HepG2 (cell line): ENCODE results near the gene UNC5B. TPM values are rescaled to one million over a fixed set of nuclear protein-coding genes. Genes with fewer than 3 reads are reported as not detected.

Experiments used
- ATAC-seq: fragments of 200-7000 bp; cut with Tn5 transposase; 3 replicates; pipeline ENCODE4 v1.9.1; 2020; ENCODE audit warnings: mild to moderate bottlenecking, moderate library complexity
- BruUV-seq: library from RNA; stranded (reverse); fragments of 400-500 nt; replicated peaks from 2 replicates; lab custom pipeline; 2021; lab: Mats Ljungman, UMichigan
- CTCF ChIA-PET: fragments of 300-600 bp; formaldehyde crosslinking; extraction: SDS; loops from one replicate; lab custom pipeline; 2021; ENCODE audit warnings: low total read pairs, inconsistent platforms, low intra/inter-chr PET ratio; lab: Yijun Ruan, JAX
- POLR2A ChIA-PET: fragments of 350-600 bp; sonication (Branson Sonifier 250); formaldehyde crosslinking; loops from one replicate; lab custom pipeline; 2020; ENCODE audit warnings: antibody characterized with exemption, inconsistent platforms; lab: Yijun Ruan, JAX
- DNase-seq: peaks from one replicate; pipeline ENCODE4 v3.0.0-alpha.2; 2015; ENCODE audit warnings: low spot score
- FAIRE-seq: peaks from 3 replicates; lab custom pipeline; 2011; peaks lifted over from hg19 to GRCh38; lab: Jason Lieb, UNC
- H2AFZ ChIP-seq: one replicate; pipeline ENCODE4 v1.6.1; 2011; ENCODE audit warnings: low read length, inconsistent platforms
- H3K27ac ChIP-seq: fragments of 300-600 bp; 3 replicates; pipeline ENCODE4 v1.8.0; 2011; ENCODE audit warnings: mixed run types, mild to moderate bottlenecking, mixed read lengths, low read length, inconsistent platforms; ENCODE audit not compliant: insufficient read depth; ENCODE audit errors: extremely low read length
- H3K27me3 ChIP-seq, 2 experiments: fragments of 200-600 bp in 1 of 2; 2 replicates in 1 of 2; 3 replicates in 1 of 2; pipeline versions ENCODE4 v1.6.0 to v1.8.0; 2011; ENCODE audit warnings: low read length in 2 of 2, mild to moderate bottlenecking in 2 of 2, moderate library complexity in 2 of 2, inconsistent platforms in 1 of 2; ENCODE audit not compliant: insufficient read depth in 2 of 2, control insufficient read depth in 1 of 2
- H3K36me3 ChIP-seq, 2 experiments: fragments of 200-600 bp in 1 of 2; replicated peaks in 1 of 2; 2 replicates in 1 of 2; 3 replicates in 1 of 2; pipeline versions ENCODE4 v1.5.1 to v1.8.0; 2011; ENCODE audit warnings: low read length in 2 of 2, inconsistent platforms in 1 of 2; ENCODE audit not compliant: insufficient read depth in 2 of 2, control insufficient read depth in 1 of 2
- H3K4me1 ChIP-seq: 2 replicates; pipeline ENCODE4 v1.5.1; 2012; ENCODE audit warnings: low read length, inconsistent platforms; ENCODE audit not compliant: insufficient read depth
- H3K4me2 ChIP-seq: 2 replicates; pipeline ENCODE4 v1.6.0; 2011; ENCODE audit warnings: low read depth, low read length, inconsistent platforms
- H3K4me3 ChIP-seq, 3 experiments: fragments of 200-600 bp in 1 of 3; sonication (generic), shearing (Covaris generic) in 1 of 3; replicated peaks in 1 of 3; 2 replicates each; pipeline ENCODE4 v1.5.1; 2011 to 2016; ENCODE audit warnings: low read length in 3 of 3, inconsistent platforms in 2 of 3, low read depth in 2 of 3, mild to moderate bottlenecking in 2 of 3, control low read depth in 1 of 3, mixed read lengths in 1 of 3; ENCODE audit not compliant: insufficient read depth in 1 of 3
- H3K79me2 ChIP-seq: one replicate; pipeline ENCODE4 v1.6.1; 2011; ENCODE audit warnings: low read length, inconsistent platforms; ENCODE audit not compliant: insufficient read depth
- H3K9ac ChIP-seq: 2 replicates; pipeline ENCODE4 v1.6.0; 2011; ENCODE audit warnings: mild to moderate bottlenecking, low read depth, low read length, inconsistent platforms; ENCODE audit not compliant: insufficient read depth
- H3K9me3 ChIP-seq: 2 replicates; pipeline ENCODE4 v1.5.1; 2012; ENCODE audit warnings: mild to moderate bottlenecking, low read length
- H4K20me1 ChIP-seq: 2 replicates; pipeline ENCODE4 v1.6.0; 2011; ENCODE audit warnings: inconsistent platforms, mild to moderate bottlenecking, low read length, moderate library complexity; ENCODE audit not compliant: insufficient read depth
- CEBPG ChIP-seq: IDR thresholded peaks from 2 replicates; pipeline ENCODE4 v1.6.1; 2016
- KDM5B ChIP-seq: sonication (generic); formaldehyde crosslinking; IDR thresholded peaks from 2 replicates; pipeline ENCODE4 v1.4.0; 2020; ENCODE audit warnings: missing genetic modification reagents, mild to moderate bottlenecking, borderline replicate concordance
- MLLT10 ChIP-seq: sonication (generic); formaldehyde crosslinking; IDR thresholded peaks from 2 replicates; pipeline ENCODE4 v1.4.0; 2020; ENCODE audit warnings: missing genetic modification reagents
- RFXAP ChIP-seq: sonication (generic); formaldehyde crosslinking; IDR thresholded peaks from 2 replicates; pipeline ENCODE4 v1.4.0; 2020; ENCODE audit warnings: missing genetic modification reagents, borderline replicate concordance
- SRSF4 ChIP-seq: fragments of 200-400 bp; formaldehyde crosslinking; IDR thresholded peaks from one replicate; pipeline ENCODE4 v1.6.1; 2018; ENCODE audit warnings: mild to moderate bottlenecking, low read depth, low read length, moderate library complexity; ENCODE audit not compliant: poor library complexity, severe bottlenecking
- SRSF9 ChIP-seq: fragments of 200-400 bp; formaldehyde crosslinking; IDR thresholded peaks from 2 replicates; pipeline ENCODE4 v1.6.1; 2018; ENCODE audit warnings: borderline replicate concordance, mild to moderate bottlenecking, low read depth, low read length; ENCODE audit not compliant: insufficient read depth, poor library complexity, severe bottlenecking
- TCF7 ChIP-seq: sonication (generic); IDR thresholded peaks from 2 replicates; pipeline ENCODE4 v1.6.1; 2016; ENCODE audit warnings: antibody characterized with exemption, low read depth
- ZBTB1 ChIP-seq: sonication (generic); formaldehyde crosslinking; IDR thresholded peaks from 2 replicates; pipeline ENCODE4 v1.4.0; 2020; ENCODE audit warnings: missing genetic modification reagents, borderline replicate concordance
- ZBTB7A ChIP-seq: sonication (generic); formaldehyde crosslinking; IDR thresholded peaks from 2 replicates; pipeline ENCODE4 v1.8.0; 2022; ENCODE audit warnings: mild to moderate bottlenecking, missing genetic modification reagents
- ZNF180 ChIP-seq: sonication (generic); formaldehyde crosslinking; IDR thresholded peaks from 2 replicates; pipeline ENCODE4 v1.4.0; 2020; ENCODE audit warnings: low read depth, missing genetic modification reagents, borderline replicate concordance
- ZNF75D ChIP-seq: sonication (generic); formaldehyde crosslinking; IDR thresholded peaks from 2 replicates; pipeline ENCODE4 v1.8.1; 2023; ENCODE audit warnings: missing genetic modification reagents, mild to moderate bottlenecking, borderline replicate concordance
- WGBS: methylation state at CpG from one replicate; pipeline ENCODE4 v1.1.6; 2017; ENCODE audit warnings: low lambda C conversion rate; 5-methylcytosine and 5-hydroxymethylcytosine counted together
- in situ Hi-C: cut with HindIII; loops from 2 replicates; pipeline ENCODE4 v1.10.0; 2017; ENCODE audit warnings: low pct_unique_long_range_greater_than_20kb; ENCODE audit not compliant: extremely low pct_ligation_motif_present
- intact Hi-C: fragments of 100-400 bp; cut with micrococcal nuclease; formaldehyde crosslinking; loops from one replicate; pipeline ENCODE4 v1.10.0; 2022; ENCODE audit not compliant: unreplicated experiment
- polyA plus RNA-seq, 8 experiments: library from polyadenylated mRNA; depleted of rRNA in 3 of 8; stranded (reverse) in 7 of 8; unstranded in 1 of 8; fragments of >200 nt; fragmentation: Illumina TruSeq in 4 of 8; extraction: Trizol in 4 of 8; gene quantifications; 2 replicates each; pipeline versions ENCODE4 v1.2.1 to v1.2.3, GENCODE V29; 2011 to 2016; ENCODE audit warnings: low read depth in 4 of 8, missing spikeins in 1 of 8, mixed read lengths in 1 of 8; ENCODE audit not compliant: insufficient read depth in 1 of 8
- total RNA-seq, 5 experiments: library from RNA; depleted of rRNA; stranded (reverse); fragments of >200 nt; fragmentation: Illumina TruSeq; extraction: Trizol; gene quantifications; 2 replicates each; pipeline ENCODE4 v1.2.3, GENCODE V29; 2016; ENCODE audit warnings: low read depth in 1 of 5
- TF ChIP-seq, protein P1 (sequence below): sonication (generic); formaldehyde crosslinking; IDR thresholded peaks from 2 replicates; pipeline ENCODE4 v1.9.0; 2021; ENCODE audit warnings: mild to moderate bottlenecking, missing genetic modification reagents
- TF ChIP-seq, protein P2 (sequence below): sonication (generic); formaldehyde crosslinking; IDR thresholded peaks from 2 replicates; pipeline ENCODE4 v1.4.0; 2020; ENCODE audit warnings: missing genetic modification reagents, borderline replicate concordance
- TF ChIP-seq, protein P3 (sequence below): sonication (generic); formaldehyde crosslinking; IDR thresholded peaks from 2 replicates; pipeline ENCODE4 v1.5.0; 2020; ENCODE audit warnings: missing genetic modification reagents

Gene UNC5B
- total and polyA plus RNA-seq, 2 of the 13 experiments (the other 11 are each of a cell fraction or from before 2014, with no cell fraction given) = 0.07 TPM

DNA sequence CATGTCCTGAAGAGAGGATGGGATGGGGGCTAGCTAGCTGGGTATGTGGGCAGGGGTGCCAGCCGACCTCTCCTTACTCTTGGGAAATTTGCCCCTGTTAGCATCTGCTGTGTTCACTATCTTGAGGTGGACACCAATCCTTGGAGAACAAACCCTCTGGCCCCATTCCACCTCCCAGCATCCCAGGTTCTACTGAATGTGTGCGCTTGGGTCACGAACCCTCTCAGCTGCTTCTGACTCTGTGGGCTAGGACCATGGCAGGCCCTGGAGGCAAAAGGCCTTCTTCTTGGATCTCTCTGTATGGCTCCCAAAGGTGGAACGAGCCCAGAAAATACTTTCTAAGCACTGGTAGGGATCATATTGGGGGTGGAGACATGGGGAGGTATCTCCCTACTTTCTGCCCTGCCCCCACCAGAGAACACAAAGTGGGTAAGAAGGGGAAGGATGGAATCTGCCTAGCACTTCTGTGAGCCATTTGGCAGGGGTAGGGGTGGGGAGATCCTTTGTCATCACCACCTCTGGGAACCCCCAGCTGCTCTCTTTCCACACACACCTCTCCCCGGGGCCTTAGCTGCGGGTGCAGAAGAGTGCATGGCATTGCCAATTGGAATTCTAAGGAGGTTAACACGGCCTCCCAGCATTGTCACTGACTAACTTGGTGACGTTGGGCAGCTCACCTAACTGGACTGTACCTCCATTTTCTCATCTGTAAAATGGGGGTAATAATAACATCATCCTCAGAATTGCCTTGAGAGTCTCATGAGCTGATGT is 7.7 kb downstream of the UNC5B start:
- no peak overlapping the region for H3K4me3 ChIP-seq
- H2AFZ ChIP-seq = no peak overlapping the region
- FAIRE-seq = no peak
- ATAC-seq = no peak
- no peak overlapping the region for H3K27ac ChIP-seq
- CTCF ChIA-PET = no interaction called here
- no peaks in the 10 kb centered on the region for H4K20me1 ChIP-seq
- peaks cover 8 to 39% of the 10 kb centered on the region in 2 experiments; a peak in 4 of 5 replicates for H3K27me3 ChIP-seq
- POLR2A ChIA-PET = no interaction called here
- H3K79me2 ChIP-seq = no peaks in the 10 kb centered on the region
- BruUV-seq = no TSS peak
- no peak overlapping the region for H3K4me2 ChIP-seq
- no peak overlapping the region for H3K9ac ChIP-seq
- no peaks in the 10 kb centered on the region for H3K9me3 ChIP-seq
- intact Hi-C loops (loop anchor here (10.0 kb wide), 1 partner anchor 295 kb away; no protein-coding TSS in a partner anchor), in situ Hi-C loops (no loop called here)
- DNase-seq = no peak
- H3K4me1 ChIP-seq = 0 out of 2 replicates have a peak, but pooled peaks cover 8% of the 10 kb centered on the region
- no peaks in the 10 kb centered on the region for H3K36me3 ChIP-seq
- 41% methylated on average over 7 of the region's 8 CpGs for WGBS
- TF ChIP-seq, protein P1, sequence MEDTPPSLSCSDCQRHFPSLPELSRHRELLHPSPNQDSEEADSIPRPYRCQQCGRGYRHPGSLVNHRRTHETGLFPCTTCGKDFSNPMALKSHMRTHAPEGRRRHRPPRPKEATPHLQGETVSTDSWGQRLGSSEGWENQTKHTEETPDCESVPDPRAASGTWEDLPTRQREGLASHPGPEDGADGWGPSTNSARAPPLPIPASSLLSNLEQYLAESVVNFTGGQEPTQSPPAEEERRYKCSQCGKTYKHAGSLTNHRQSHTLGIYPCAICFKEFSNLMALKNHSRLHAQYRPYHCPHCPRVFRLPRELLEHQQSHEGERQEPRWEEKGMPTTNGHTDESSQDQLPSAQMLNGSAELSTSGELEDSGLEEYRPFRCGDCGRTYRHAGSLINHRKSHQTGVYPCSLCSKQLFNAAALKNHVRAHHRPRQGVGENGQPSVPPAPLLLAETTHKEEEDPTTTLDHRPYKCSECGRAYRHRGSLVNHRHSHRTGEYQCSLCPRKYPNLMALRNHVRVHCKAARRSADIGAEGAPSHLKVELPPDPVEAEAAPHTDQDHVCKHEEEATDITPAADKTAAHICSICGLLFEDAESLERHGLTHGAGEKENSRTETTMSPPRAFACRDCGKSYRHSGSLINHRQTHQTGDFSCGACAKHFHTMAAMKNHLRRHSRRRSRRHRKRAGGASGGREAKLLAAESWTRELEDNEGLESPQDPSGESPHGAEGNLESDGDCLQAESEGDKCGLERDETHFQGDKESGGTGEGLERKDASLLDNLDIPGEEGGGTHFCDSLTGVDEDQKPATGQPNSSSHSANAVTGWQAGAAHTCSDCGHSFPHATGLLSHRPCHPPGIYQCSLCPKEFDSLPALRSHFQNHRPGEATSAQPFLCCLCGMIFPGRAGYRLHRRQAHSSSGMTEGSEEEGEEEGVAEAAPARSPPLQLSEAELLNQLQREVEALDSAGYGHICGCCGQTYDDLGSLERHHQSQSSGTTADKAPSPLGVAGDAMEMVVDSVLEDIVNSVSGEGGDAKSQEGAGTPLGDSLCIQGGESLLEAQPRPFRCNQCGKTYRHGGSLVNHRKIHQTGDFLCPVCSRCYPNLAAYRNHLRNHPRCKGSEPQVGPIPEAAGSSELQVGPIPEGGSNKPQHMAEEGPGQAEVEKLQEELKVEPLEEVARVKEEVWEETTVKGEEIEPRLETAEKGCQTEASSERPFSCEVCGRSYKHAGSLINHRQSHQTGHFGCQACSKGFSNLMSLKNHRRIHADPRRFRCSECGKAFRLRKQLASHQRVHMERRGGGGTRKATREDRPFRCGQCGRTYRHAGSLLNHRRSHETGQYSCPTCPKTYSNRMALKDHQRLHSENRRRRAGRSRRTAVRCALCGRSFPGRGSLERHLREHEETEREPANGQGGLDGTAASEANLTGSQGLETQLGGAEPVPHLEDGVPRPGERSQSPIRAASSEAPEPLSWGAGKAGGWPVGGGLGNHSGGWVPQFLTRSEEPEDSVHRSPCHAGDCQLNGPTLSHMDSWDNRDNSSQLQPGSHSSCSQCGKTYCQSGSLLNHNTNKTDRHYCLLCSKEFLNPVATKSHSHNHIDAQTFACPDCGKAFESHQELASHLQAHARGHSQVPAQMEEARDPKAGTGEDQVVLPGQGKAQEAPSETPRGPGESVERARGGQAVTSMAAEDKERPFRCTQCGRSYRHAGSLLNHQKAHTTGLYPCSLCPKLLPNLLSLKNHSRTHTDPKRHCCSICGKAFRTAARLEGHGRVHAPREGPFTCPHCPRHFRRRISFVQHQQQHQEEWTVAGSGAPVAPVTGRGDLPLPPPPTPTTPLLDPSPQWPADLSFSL = no peak
- TF ChIP-seq ZNF180 (CRISPR knock-in tag) (no peak), SRSF4 (no peak), KDM5B (CRISPR knock-in tag) (no peak), MLLT10 (CRISPR knock-in tag) (no peak), SRSF9 (no peak), ZNF75D (CRISPR knock-in tag) (no peak), ZBTB1 (CRISPR knock-in tag) (no peak), ZBTB7A (CRISPR knock-in tag) (no peak), TCF7 (no peak), CEBPG (CRISPR knock-in tag) (no peak), RFXAP (CRISPR knock-in tag) (no peak)
- TF ChIP-seq, protein P2, sequence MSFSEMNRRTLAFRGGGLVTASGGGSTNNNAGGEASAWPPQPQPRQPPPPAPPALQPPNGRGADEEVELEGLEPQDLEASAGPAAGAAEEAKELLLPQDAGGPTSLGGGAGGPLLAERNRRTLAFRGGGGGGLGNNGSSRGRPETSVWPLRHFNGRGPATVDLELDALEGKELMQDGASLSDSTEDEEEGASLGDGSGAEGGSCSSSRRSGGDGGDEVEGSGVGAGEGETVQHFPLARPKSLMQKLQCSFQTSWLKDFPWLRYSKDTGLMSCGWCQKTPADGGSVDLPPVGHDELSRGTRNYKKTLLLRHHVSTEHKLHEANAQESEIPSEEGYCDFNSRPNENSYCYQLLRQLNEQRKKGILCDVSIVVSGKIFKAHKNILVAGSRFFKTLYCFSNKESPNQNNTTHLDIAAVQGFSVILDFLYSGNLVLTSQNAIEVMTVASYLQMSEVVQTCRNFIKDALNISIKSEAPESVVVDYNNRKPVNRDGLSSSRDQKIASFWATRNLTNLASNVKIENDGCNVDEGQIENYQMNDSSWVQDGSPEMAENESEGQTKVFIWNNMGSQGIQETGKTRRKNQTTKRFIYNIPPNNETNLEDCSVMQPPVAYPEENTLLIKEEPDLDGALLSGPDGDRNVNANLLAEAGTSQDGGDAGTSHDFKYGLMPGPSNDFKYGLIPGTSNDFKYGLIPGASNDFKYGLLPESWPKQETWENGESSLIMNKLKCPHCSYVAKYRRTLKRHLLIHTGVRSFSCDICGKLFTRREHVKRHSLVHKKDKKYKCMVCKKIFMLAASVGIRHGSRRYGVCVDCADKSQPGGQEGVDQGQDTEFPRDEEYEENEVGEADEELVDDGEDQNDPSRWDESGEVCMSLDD (CRISPR knock-in tag) = no peak
- TF ChIP-seq, protein P3, sequence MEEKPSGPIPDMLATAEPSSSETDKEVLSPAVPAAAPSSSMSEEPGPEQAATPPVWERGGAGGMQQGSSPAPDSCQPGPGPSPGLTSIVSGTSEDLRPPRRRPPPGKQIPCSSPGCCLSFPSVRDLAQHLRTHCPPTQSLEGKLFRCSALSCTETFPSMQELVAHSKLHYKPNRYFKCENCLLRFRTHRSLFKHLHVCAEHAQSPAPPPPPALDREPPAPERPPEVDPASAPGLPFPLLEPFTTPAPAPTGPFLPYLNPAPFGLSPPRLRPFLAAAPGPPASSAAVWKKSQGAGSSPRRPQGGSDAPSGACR (CRISPR knock-in tag) = no peak
